ENCODE measurements around the gene TMEM259. TPM values are rescaled to one million over a fixed set of nuclear protein-coding genes. Genes with fewer than 3 reads are reported as not detected.

TMEM259 gene
- total and polyA plus RNA-seq, 7 experiments from 2014 or later, result 40.7 to 347 (median 302) TPM

GRCh38 chr19:1067341-1067957 lies 46.5 kb upstream of the TMEM259 start:
- Histone ChIP-seq H3K9me3 (ENCODE audit: control insufficient read depth in 2 of 3, low read length in 3 of 3) (no peaks in the 10 kb centered on the region), H3K4me3 (ENCODE audit: low read length) (peak overlapping the region; percentile 98), H3K27ac (ENCODE audit: low read depth, low read length) (peak overlapping the region; percentile 99), H3K36me3 (ENCODE audit: control insufficient read depth in 2 of 3, insufficient read depth in 3 of 3, low read length in 3 of 3) (peaks cover under 1 to 37% (median 13%) of the 10 kb centered on the region in 3 experiments), H3K4me1 (ENCODE audit: control insufficient read depth in 2 of 2, insufficient read depth in 2 of 2, low read length in 2 of 2) (peaks cover 49 to 56% of the 10 kb centered on the region in 2 donors), H3K27me3 (ENCODE audit: control insufficient read depth in 2 of 2, insufficient read depth in 2 of 2, low read length in 2 of 2) (no peaks in the 10 kb centered on the region)
- DNase-seq (peak in 6 of 9 donors; percentile 66 to 87 (median 82)), ATAC-seq (peak; percentile 64)
- Mint-ChIP-seq H3K4me3 (peak overlapping the region; percentile 90 to 99 (median 96)), H3K4me1 (peaks cover 30 to 55% (median 42%) of the 10 kb centered on the region in 7 donors), H3K36me3 (peaks cover 10 to 29% (median 18%) of the 10 kb centered on the region in 5 donors), H3K27me3 (no peaks in the 10 kb centered on the region), H3K9me3 (peaks cover 0 to 2% (median 0%) of the 10 kb centered on the region in 11 donors), H3K27ac (peak overlapping the region; percentile 90 to 99 (median 95))
- POLR2A ChIA-PET, result interaction anchor here (0.7 to 37.6 kb wide), 22 partner anchors 10 to 202 kb away, joined by 3 to 2022 read pairs (median 6); partner anchors contain the start of genes ABCA7, CIRBP, CNN2 and GPX4
- CTCF ChIA-PET, result interaction anchor here (0.9 to 5.7 kb wide), 5 partner anchors 11 to 125 kb away, joined by 3 to 68 read pairs (median 5); no protein-coding TSS in a partner anchor
- intact Hi-C loops (cut with micrococcal nuclease), result loop anchor here (1.0 to 5.0 kb wide), 10 partner anchors 10 to 205 kb away; partner anchors contain the start of genes ABCA7 (in 2 of the 2), ATP5F1D (in 1 of the 2), CNN2 (in 1 of the 2) and GPX4 (in 1 of the 2)

- Mint-ChIP-seq H3K4me3 (peak within 1 kb of the TSS; percentile 90 to 99 (median 96)), H3K9me3 (peaks cover 0 to 2% (median 0%) of the 10 kb centered on the region in 11 donors)
Observed at GRCh38 chr19:1066748-1067340, 45.9 kb upstream of the TMEM259 start, which contains the start of gene ARHGAP45. Gene ARHGAP45, plus strand, starts transcription at chr19:1067167. Its CDS starts 239 bp downstream, at chr19:1067406.

GRCh38 chr19:1066251-1066747 lies 45.4 kb upstream of the TMEM259 start:
- CTCF ChIA-PET, result interaction anchor here (0.6 to 5.7 kb wide), 5 partner anchors 10 to 209 kb away, joined by 3 to 68 read pairs (median 4); no protein-coding TSS in a partner anchor
- no peak for ATAC-seq

More at GRCh38 chr19:1066748-1067340, 45.9 kb upstream of the TMEM259 start, which contains the start of gene ARHGAP45:
- H3K27me3 ChIP-seq (ENCODE audit: control insufficient read depth in 2 of 2, insufficient read depth in 2 of 2, low read length in 2 of 2), result no peaks in the 10 kb centered on the region
- peaks cover 24 to 49% (median 38%) of the 10 kb centered on the region in 7 donors for H3K4me1 Mint-ChIP-seq
- intact Hi-C loops (cut with micrococcal nuclease), result loop anchor here (1.0 to 5.0 kb wide), 10 partner anchors 10 to 205 kb away; partner anchors contain the start of genes ABCA7 (in 2 of the 2), ATP5F1D (in 1 of the 2), CNN2 (in 1 of the 2) and GPX4 (in 1 of the 2)
- DNase-seq (peak; percentile 81 to 90 (median 86)), ATAC-seq (peak; percentile 66)
- peak within 1 kb of the TSS; percentile 90 to 99 (median 95) for H3K27ac Mint-ChIP-seq
- peaks cover 0 to 38% (median 11%) of the 10 kb centered on the region in 3 experiments for H3K36me3 ChIP-seq (ENCODE audit: control insufficient read depth in 2 of 3, insufficient read depth in 3 of 3, low read length in 3 of 3)
- no peaks in the 10 kb centered on the region for H3K9me3 ChIP-seq (ENCODE audit: control insufficient read depth in 2 of 3, low read length in 3 of 3)
- H3K36me3 Mint-ChIP-seq, result peaks cover 8 to 27% (median 13%) of the 10 kb centered on the region in 5 donors
- peak within 1 kb of the TSS; percentile 98 for H3K4me3 ChIP-seq (ENCODE audit: low read length)
- peak within 1 kb of the TSS; percentile 99 for H3K27ac ChIP-seq (ENCODE audit: low read depth, low read length)
- POLR2A ChIA-PET, result interaction anchor here (0.7 to 37.6 kb wide), 20 partner anchors 10 to 202 kb away, joined by 3 to 2022 read pairs (median 6); partner anchors contain the start of genes ABCA7, CIRBP, CNN2 and GPX4
- CTCF ChIA-PET, result interaction anchor here (0.6 to 5.7 kb wide), 6 partner anchors 11 to 209 kb away, joined by 3 to 68 read pairs (median 4); no protein-coding TSS in a partner anchor
- no peaks in the 10 kb centered on the region for H3K27me3 Mint-ChIP-seq
- peaks cover 43 to 50% of the 10 kb centered on the region in 2 donors for H3K4me1 ChIP-seq (ENCODE audit: control insufficient read depth in 2 of 2, insufficient read depth in 2 of 2, low read length in 2 of 2)

DNA sequence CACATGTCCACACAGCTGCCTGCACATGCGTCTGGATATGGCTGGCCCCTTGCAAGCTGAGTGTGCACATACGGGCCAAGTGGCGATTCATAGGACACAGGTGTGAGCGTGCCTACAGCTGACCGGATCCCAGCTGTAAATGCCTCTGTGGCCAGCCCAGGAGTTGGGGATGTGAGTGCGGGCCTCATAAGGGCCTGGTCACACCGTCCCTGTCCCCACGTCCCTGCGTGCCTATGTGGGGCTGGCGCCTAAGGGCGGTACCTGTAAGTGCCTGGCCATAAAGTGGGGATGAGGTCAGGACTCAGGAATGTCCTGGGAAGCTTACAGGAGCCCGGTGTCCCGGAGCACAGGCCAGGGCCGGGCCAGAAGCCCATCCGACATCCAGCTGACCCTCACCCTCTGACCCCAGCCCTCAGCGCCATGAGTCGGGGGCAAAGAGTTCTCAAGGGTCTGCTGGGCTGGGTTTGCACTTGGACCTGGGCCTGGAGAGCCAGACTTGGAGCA lies 44.7 kb upstream of the TMEM259 start:
- Mint-ChIP-seq H3K27me3 (no peaks in the 10 kb centered on the region), H3K27ac (peak overlapping the region; percentile 40 to 92 (median 63)), H3K4me3 (peak overlapping the region; percentile 36 to 99 (median 74)), H3K9me3 (peaks cover 0 to 2% (median 0%) of the 10 kb centered on the region in 11 donors), H3K4me1 (peaks cover 20 to 44% (median 35%) of the 10 kb centered on the region in 7 donors), H3K36me3 (peaks cover 5 to 24% (median 10%) of the 10 kb centered on the region in 5 donors)
- H3K4me3 ChIP-seq (ENCODE audit: low read length), result peak overlapping the region; percentile 27
- ChIA-PET CTCF (interaction anchor here (0.6 to 5.7 kb wide), 6 partner anchors 10 to 43 kb away, joined by 4 to 68 read pairs (median 7); partner anchors contain the start of gene POLR2E), POLR2A (interaction anchor here (1.1 to 37.6 kb wide), 9 partner anchors 9 to 127 kb away, joined by 3 to 2022 read pairs (median 26); partner anchors contain the start of genes ABCA7, CNN2, GPX4 and POLR2E)
- H3K4me1 ChIP-seq (ENCODE audit: control insufficient read depth in 2 of 2, insufficient read depth in 2 of 2, low read length in 2 of 2), result peaks cover 37 to 41% of the 10 kb centered on the region in 2 donors
- no peaks in the 10 kb centered on the region for H3K27me3 ChIP-seq (ENCODE audit: control insufficient read depth in 2 of 2, insufficient read depth in 2 of 2, low read length in 2 of 2)
- peak overlapping the region; percentile 99 for H3K27ac ChIP-seq (ENCODE audit: low read depth, low read length)
- intact Hi-C loops (cut with micrococcal nuclease), result loop anchor here (1.0 to 5.0 kb wide), 8 partner anchors 8 to 203 kb away; partner anchors contain the start of genes ABCA7 (in 1 of the 2), ATP5F1D (in 1 of the 2), CNN2 (in 1 of the 2) and GPX4 (in 1 of the 2)
- ATAC-seq, result no peak
- peaks cover 0 to 33% (median 8%) of the 10 kb centered on the region in 3 experiments for H3K36me3 ChIP-seq (ENCODE audit: control insufficient read depth in 2 of 3, insufficient read depth in 3 of 3, low read length in 3 of 3)
- H3K9me3 ChIP-seq (ENCODE audit: control insufficient read depth in 2 of 3, low read length in 3 of 3), result no peaks in the 10 kb centered on the region
- DNase-seq, result peak in 2 of 9 donors; percentile 16 to 18

More at GRCh38 chr19:1066251-1066747, 45.4 kb upstream of the TMEM259 start:
- peak overlapping the region; percentile 98 for H3K4me3 ChIP-seq (ENCODE audit: low read length)
- peak in 3 of 9 donors; percentile 14 to 36 (median 18) for DNase-seq
- peaks cover 0 to 37% (median 11%) of the 10 kb centered on the region in 3 experiments for H3K36me3 ChIP-seq (ENCODE audit: control insufficient read depth in 2 of 3, insufficient read depth in 3 of 3, low read length in 3 of 3)
- Mint-ChIP-seq H3K9me3 (peaks cover 0 to 2% (median 0%) of the 10 kb centered on the region in 11 donors), H3K27ac (peak overlapping the region in 8 of 9 donors; percentile 22 to 92 (median 68)), H3K4me3 (peak overlapping the region; percentile 18 to 99 (median 90)), H3K36me3 (peaks cover 5 to 24% (median 10%) of the 10 kb centered on the region in 5 donors), H3K27me3 (no peaks in the 10 kb centered on the region), H3K4me1 (peaks cover 20 to 44% (median 35%) of the 10 kb centered on the region in 7 donors)
- H3K27me3 ChIP-seq (ENCODE audit: control insufficient read depth in 2 of 2, insufficient read depth in 2 of 2, low read length in 2 of 2), result no peaks in the 10 kb centered on the region
- intact Hi-C loops (cut with micrococcal nuclease), result loop anchor here (2.0 to 5.0 kb wide), 6 partner anchors 25 to 204 kb away; partner anchors contain the start of genes ABCA7 (in 1 of the 2), ATP5F1D (in 1 of the 2), CNN2 (in 1 of the 2) and GPX4 (in 1 of the 2)
- peak overlapping the region; percentile 99 for H3K27ac ChIP-seq (ENCODE audit: low read depth, low read length)
- H3K4me1 ChIP-seq (ENCODE audit: control insufficient read depth in 2 of 2, insufficient read depth in 2 of 2, low read length in 2 of 2), result peaks cover 40 to 46% of the 10 kb centered on the region in 2 donors
- no peaks in the 10 kb centered on the region for H3K9me3 ChIP-seq (ENCODE audit: control insufficient read depth in 2 of 3, low read length in 3 of 3)
- POLR2A ChIA-PET, result interaction anchor here (1.2 to 37.6 kb wide), 12 partner anchors 9 to 203 kb away, joined by 3 to 2022 read pairs (median 26); partner anchors contain the start of genes ABCA7, CIRBP, CNN2 and GPX4

Measured in naive thymus-derived CD4-positive, alpha-beta T cell (primary cell).